HepG2 (cell line): ENCODE measurements around the gene ATP1B2. TPM values are rescaled to one million over a fixed set of nuclear protein-coding genes. Genes with fewer than 3 reads are reported as not detected.

Experiments used
- ATAC-seq: fragments of 200-7000 bp; cut with Tn5 transposase; 3 replicates; pipeline ENCODE4 v1.9.1; 2020; ENCODE audit warnings: mild to moderate bottlenecking, moderate library complexity
- BruUV-seq: library from RNA; stranded (reverse); fragments of 400-500 nt; replicated peaks from 2 replicates; lab custom pipeline; 2021; lab: Mats Ljungman, UMichigan
- CTCF ChIA-PET: fragments of 300-600 bp; formaldehyde crosslinking; extraction: SDS; loops from one replicate; lab custom pipeline; 2021; ENCODE audit warnings: low total read pairs, inconsistent platforms, low intra/inter-chr PET ratio; lab: Yijun Ruan, JAX
- POLR2A ChIA-PET: fragments of 350-600 bp; sonication (Branson Sonifier 250); formaldehyde crosslinking; loops from one replicate; lab custom pipeline; 2020; ENCODE audit warnings: antibody characterized with exemption, inconsistent platforms; lab: Yijun Ruan, JAX
- DNase-seq: peaks from one replicate; pipeline ENCODE4 v3.0.0-alpha.2; 2015; ENCODE audit warnings: low spot score
- FAIRE-seq: peaks from 3 replicates; lab custom pipeline; 2011; peaks lifted over from hg19 to GRCh38; lab: Jason Lieb, UNC
- H2AFZ ChIP-seq: one replicate; pipeline ENCODE4 v1.6.1; 2011; ENCODE audit warnings: low read length, inconsistent platforms
- H3K27ac ChIP-seq: fragments of 300-600 bp; 3 replicates; pipeline ENCODE4 v1.8.0; 2011; ENCODE audit warnings: mixed run types, mild to moderate bottlenecking, mixed read lengths, low read length, inconsistent platforms; ENCODE audit not compliant: insufficient read depth; ENCODE audit errors: extremely low read length
- H3K27me3 ChIP-seq, 2 experiments: fragments of 200-600 bp in 1 of 2; 2 replicates in 1 of 2; 3 replicates in 1 of 2; pipeline versions ENCODE4 v1.6.0 to v1.8.0; 2011; ENCODE audit warnings: low read length in 2 of 2, mild to moderate bottlenecking in 2 of 2, moderate library complexity in 2 of 2, inconsistent platforms in 1 of 2; ENCODE audit not compliant: insufficient read depth in 2 of 2, control insufficient read depth in 1 of 2
- H3K36me3 ChIP-seq, 2 experiments: fragments of 200-600 bp in 1 of 2; replicated peaks in 1 of 2; 2 replicates in 1 of 2; 3 replicates in 1 of 2; pipeline versions ENCODE4 v1.5.1 to v1.8.0; 2011; ENCODE audit warnings: low read length in 2 of 2, inconsistent platforms in 1 of 2; ENCODE audit not compliant: insufficient read depth in 2 of 2, control insufficient read depth in 1 of 2
- H3K4me1 ChIP-seq: 2 replicates; pipeline ENCODE4 v1.5.1; 2012; ENCODE audit warnings: low read length, inconsistent platforms; ENCODE audit not compliant: insufficient read depth
- H3K4me2 ChIP-seq: 2 replicates; pipeline ENCODE4 v1.6.0; 2011; ENCODE audit warnings: low read depth, low read length, inconsistent platforms
- H3K4me3 ChIP-seq, 3 experiments: fragments of 200-600 bp in 1 of 3; sonication (generic), shearing (Covaris generic) in 1 of 3; replicated peaks in 1 of 3; 2 replicates each; pipeline ENCODE4 v1.5.1; 2011 to 2016; ENCODE audit warnings: low read length in 3 of 3, inconsistent platforms in 2 of 3, low read depth in 2 of 3, mild to moderate bottlenecking in 2 of 3, control low read depth in 1 of 3, mixed read lengths in 1 of 3; ENCODE audit not compliant: insufficient read depth in 1 of 3
- H3K79me2 ChIP-seq: one replicate; pipeline ENCODE4 v1.6.1; 2011; ENCODE audit warnings: low read length, inconsistent platforms; ENCODE audit not compliant: insufficient read depth
- H3K9ac ChIP-seq: 2 replicates; pipeline ENCODE4 v1.6.0; 2011; ENCODE audit warnings: mild to moderate bottlenecking, low read depth, low read length, inconsistent platforms; ENCODE audit not compliant: insufficient read depth
- H3K9me3 ChIP-seq: 2 replicates; pipeline ENCODE4 v1.5.1; 2012; ENCODE audit warnings: mild to moderate bottlenecking, low read length
- H4K20me1 ChIP-seq: 2 replicates; pipeline ENCODE4 v1.6.0; 2011; ENCODE audit warnings: inconsistent platforms, mild to moderate bottlenecking, low read length, moderate library complexity; ENCODE audit not compliant: insufficient read depth
- DMAP1 ChIP-seq: IDR thresholded peaks from 2 replicates; pipeline ENCODE4 v1.6.1; 2016
- EED ChIP-seq: sonication (generic); formaldehyde crosslinking; IDR thresholded peaks from 2 replicates; pipeline ENCODE4 v1.5.0; 2020; ENCODE audit warnings: mild to moderate bottlenecking, missing genetic modification reagents
- MAFF ChIP-seq: IDR thresholded peaks from 2 replicates; pipeline ENCODE4 v1.6.1; 2011; ENCODE audit warnings: low read depth, low read length, improper control_type of control experiment
- MAFG ChIP-seq: sonication (generic); formaldehyde crosslinking; IDR thresholded peaks from 2 replicates; pipeline ENCODE4 v1.5.1; 2020; ENCODE audit warnings: mild to moderate bottlenecking, missing genetic modification reagents
- MAFK ChIP-seq, 2 experiments: IDR thresholded peaks in 1 of 2; conservative IDR thresholded peaks in 1 of 2; 2 replicates each; pipeline ENCODE4 v1.6.1; 2011; ENCODE audit warnings: improper control_type of control experiment in 2 of 2, low read length in 2 of 2
- NFE2L2 ChIP-seq: fragments of 150-350 bp; IDR thresholded peaks from 2 replicates; pipeline ENCODE4 v1.6.1; 2014; ENCODE audit warnings: low read length
- RORA ChIP-seq: sonication (generic); formaldehyde crosslinking; IDR thresholded peaks from 2 replicates; pipeline ENCODE4 v1.5.0; 2020; ENCODE audit warnings: mild to moderate bottlenecking, missing genetic modification reagents, moderate library complexity
- ZFY ChIP-seq: sonication (generic); formaldehyde crosslinking; IDR thresholded peaks from 2 replicates; pipeline ENCODE4 v1.4.0; 2020; ENCODE audit warnings: missing genetic modification reagents
- ZFYVE20 ChIP-seq: sonication (generic); formaldehyde crosslinking; IDR thresholded peaks from 2 replicates; pipeline ENCODE4 v1.8.0; 2023; ENCODE audit warnings: low read depth, mild to moderate bottlenecking, moderate library complexity, missing genetic modification reagents, borderline replicate concordance
- ZNF24 ChIP-seq: fragments of 450-650 bp; IDR thresholded peaks from 2 replicates; pipeline ENCODE4 v1.6.1; 2017; ENCODE audit warnings: antibody characterized with exemption, mild to moderate bottlenecking
- ZNF275 ChIP-seq: sonication (generic); formaldehyde crosslinking; IDR thresholded peaks from 2 replicates; pipeline ENCODE4 v1.8.0; 2022; ENCODE audit warnings: missing genetic modification reagents, mild to moderate bottlenecking, inconsistent platforms, borderline replicate concordance
- ZNF543 ChIP-seq: sonication (generic); formaldehyde crosslinking; IDR thresholded peaks from 2 replicates; pipeline ENCODE4 v1.4.0; 2020; ENCODE audit warnings: mild to moderate bottlenecking, missing genetic modification reagents
- ZNF709 ChIP-seq: sonication (generic); formaldehyde crosslinking; IDR thresholded peaks from 2 replicates; pipeline ENCODE4 v1.5.0; 2020; ENCODE audit warnings: mild to moderate bottlenecking, missing genetic modification reagents
- ZNF75D ChIP-seq: sonication (generic); formaldehyde crosslinking; IDR thresholded peaks from 2 replicates; pipeline ENCODE4 v1.8.1; 2023; ENCODE audit warnings: missing genetic modification reagents, mild to moderate bottlenecking, borderline replicate concordance
- WGBS: methylation state at CpG from one replicate; pipeline ENCODE4 v1.1.6; 2017; ENCODE audit warnings: low lambda C conversion rate; 5-methylcytosine and 5-hydroxymethylcytosine counted together
- in situ Hi-C: cut with HindIII; loops from 2 replicates; pipeline ENCODE4 v1.10.0; 2017; ENCODE audit warnings: low pct_unique_long_range_greater_than_20kb; ENCODE audit not compliant: extremely low pct_ligation_motif_present
- intact Hi-C: fragments of 100-400 bp; cut with micrococcal nuclease; formaldehyde crosslinking; loops from one replicate; pipeline ENCODE4 v1.10.0; 2022; ENCODE audit not compliant: unreplicated experiment
- polyA plus RNA-seq, 8 experiments: library from polyadenylated mRNA; depleted of rRNA in 3 of 8; stranded (reverse) in 7 of 8; unstranded in 1 of 8; fragments of >200 nt; fragmentation: Illumina TruSeq in 4 of 8; extraction: Trizol in 4 of 8; gene quantifications; 2 replicates each; pipeline versions ENCODE4 v1.2.1 to v1.2.3, GENCODE V29; 2011 to 2016; ENCODE audit warnings: low read depth in 4 of 8, missing spikeins in 1 of 8, mixed read lengths in 1 of 8; ENCODE audit not compliant: insufficient read depth in 1 of 8
- total RNA-seq, 5 experiments: library from RNA; depleted of rRNA; stranded (reverse); fragments of >200 nt; fragmentation: Illumina TruSeq; extraction: Trizol; gene quantifications; 2 replicates each; pipeline ENCODE4 v1.2.3, GENCODE V29; 2016; ENCODE audit warnings: low read depth in 1 of 5

ATP1B2 gene
- total and polyA plus RNA-seq, 2 of the 13 experiments (the other 11 are each of a cell fraction or from before 2014, with no cell fraction given), result not detected

GRCh38 chr17:7611635-7612293 lies 39.0 kb upstream of the ATP1B2 start:
- no peak overlapping the region for H3K27ac ChIP-seq
- H3K9ac ChIP-seq, result peak overlapping the region; percentile 44; the same call in 1 of the 2 replicates
- peaks cover 35% of the 10 kb centered on the region for H3K4me1 ChIP-seq
- H3K4me3 ChIP-seq, result peak overlapping the region in 1 of 3 experiments; percentile 3; a peak in 2 of 6 replicates
- peak overlapping the region; percentile 63 for H3K4me2 ChIP-seq
- H3K79me2 ChIP-seq, result peaks cover 36% of the 10 kb centered on the region
- CTCF ChIA-PET, result no interaction called here
- peaks cover 1 to 15% of the 10 kb centered on the region in 2 experiments; a peak in 2 of 5 replicates for H3K36me3 ChIP-seq
- H4K20me1 ChIP-seq, result no peaks in the 10 kb centered on the region
- intact Hi-C loops, result no loop called here
- no peaks in the 10 kb centered on the region for H3K27me3 ChIP-seq
- DNase-seq, result no peak
- peak; percentile 98 for TF ChIP-seq MAFF
- peak; percentile 83 for TF ChIP-seq NFE2L2
- TF ChIP-seq MAFG (CRISPR knock-in tag), result 0 out of 2 replicates have a peak, but pooled peaks have one; percentile 57
- TF ChIP-seq MAFK (conservative IDR thresholded peaks at IDR 0.05 in 1 of 2, IDR thresholded peaks at IDR 0.05 in 1 of 2; ENCODE audit: low read length in 2 of 2), result peak; percentile 98 to 99
- no peak for TF ChIP-seq ZFYVE20 (CRISPR knock-in tag)
- WGBS, result 81% methylated on average over 3 of the region's 3 CpGs
- in situ Hi-C loops, result no loop called here
- no TSS peak for BruUV-seq
- POLR2A ChIA-PET, result interaction anchor here (0.6 to 3.5 kb wide), 3 partner anchors 15 to 208 kb away, joined by 3 to 16 read pairs (median 6); partner anchors contain the start of genes SAT2, TMEM256 and TP53
- H2AFZ ChIP-seq, result no peak overlapping the region
- no peak for ATAC-seq
- FAIRE-seq, result no peak
- H3K9me3 ChIP-seq, result no peaks in the 10 kb centered on the region

GRCh38 chr17:7612294-7612640 lies 38.5 kb upstream of the ATP1B2 start:
- peak overlapping the region; percentile 63 for H3K4me2 ChIP-seq
- DNase-seq, result no peak

More at GRCh38 chr17:7612294-7612640, 38.5 kb upstream of the ATP1B2 start:
- ChIA-PET POLR2A (interaction anchor here (0.6 to 3.5 kb wide), 4 partner anchors 8 to 208 kb away, joined by 3 to 16 read pairs (median 4); partner anchors contain the start of genes SAT2, TMEM256 and TP53), CTCF (no interaction called here)
- H3K27ac ChIP-seq, result no peak overlapping the region
- ATAC-seq (no peak), FAIRE-seq (no peak)
- TF ChIP-seq ZNF75D (CRISPR knock-in tag), result no peak
- TF ChIP-seq RORA (CRISPR knock-in tag), result no peak
- TF ChIP-seq ZNF275 (CRISPR knock-in tag), result no peak
- TF ChIP-seq EED (CRISPR knock-in tag), result no peak
- TF ChIP-seq ZNF709 (CRISPR knock-in tag), result no peak
- TF ChIP-seq ZNF24, result no peak
- TF ChIP-seq DMAP1 (CRISPR knock-in tag), result no peak
- TF ChIP-seq ZNF543 (CRISPR knock-in tag), result no peak
- no peak for TF ChIP-seq ZFY (CRISPR knock-in tag)
- H3K9me3 ChIP-seq, result no peaks in the 10 kb centered on the region
- H3K79me2 ChIP-seq, result peaks cover 36% of the 10 kb centered on the region
- H3K4me1 ChIP-seq, result peaks cover 35% of the 10 kb centered on the region
- H4K20me1 ChIP-seq, result no peaks in the 10 kb centered on the region
- H3K36me3 ChIP-seq, result peaks cover 1 to 15% of the 10 kb centered on the region in 2 experiments; a peak in 2 of 5 replicates
- in situ Hi-C loops (no loop called here), intact Hi-C loops (no loop called here)
- peak overlapping the region in 2 of 3 experiments; percentile 3 to 12; a peak in 2 of 6 replicates for H3K4me3 ChIP-seq
- WGBS, result 100% methylated on average over 1 of the region's 1 CpG
- H3K27me3 ChIP-seq, result no peaks in the 10 kb centered on the region
- no TSS peak for BruUV-seq
- peak overlapping the region; percentile 44; the same call in 1 of the 2 replicates for H3K9ac ChIP-seq
- no peak overlapping the region for H2AFZ ChIP-seq
